ENCODE results near the gene MDFIC. TPM values are rescaled to one million over a fixed set of nuclear protein-coding genes. Genes with fewer than 3 reads are reported as not detected.

Gene MDFIC
- total and polyA plus RNA-seq, 2 experiments from 2014 or later: 3.0 to 5.2 TPM

DNA sequence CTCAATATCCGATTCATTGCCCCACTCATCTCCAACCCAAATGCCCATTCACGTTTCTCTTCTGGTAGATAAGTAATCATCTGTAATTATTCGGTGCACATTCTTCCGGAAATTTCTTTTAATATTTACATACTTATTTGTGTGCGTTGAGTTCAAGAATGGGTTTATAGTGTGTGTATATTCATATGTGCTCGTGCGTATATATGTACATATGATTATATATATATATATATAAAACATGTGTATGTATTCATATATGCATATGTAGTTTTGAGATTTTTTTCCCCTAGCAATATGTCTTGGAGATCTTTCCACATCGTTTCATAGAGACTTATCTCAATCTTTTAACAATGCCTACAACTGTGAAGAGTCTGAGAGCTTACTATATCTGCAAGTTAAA is 118.2 kb downstream of the MDFIC start:
- H3K9me3 Mint-ChIP-seq: no peaks in the 10 kb centered on the region
- Histone ChIP-seq H3K79me2 (replicated peaks; ENCODE audit: insufficient read depth) (no peaks in the 10 kb centered on the region), H2AFZ (no peak overlapping the region), H3K4me3 (no peak overlapping the region), H3K27ac (ENCODE audit: low read depth) (no peak overlapping the region), H3K4me2 (no peak overlapping the region), H4K20me1 (replicated peaks; ENCODE audit: insufficient read depth) (no peaks in the 10 kb centered on the region), H3K27me3 (ENCODE audit: insufficient read depth) (no peaks in the 10 kb centered on the region), H3K36me3 (ENCODE audit: insufficient read depth) (no peaks in the 10 kb centered on the region), H3K4me1 (ENCODE audit: insufficient read depth) (no peaks in the 10 kb centered on the region), H3K9me2 (ENCODE audit: insufficient read depth) (0 out of 2 replicates have a peak, but pooled peaks cover 3% of the 10 kb centered on the region), H3F3A (replicated peaks; ENCODE audit: low read depth) (no peaks in the 10 kb centered on the region)
- no peaks in the 10 kb centered on the region for H3K4me1 Mint-ChIP-seq
- ATAC-seq (no peak), DNase-seq (ENCODE audit: low spot score) (no peak)
- H3K4me3 Mint-ChIP-seq: no peak overlapping the region
- no peak overlapping the region for H3K27ac Mint-ChIP-seq
- H3K36me3 Mint-ChIP-seq (ENCODE audit: low read depth): no peaks in the 10 kb centered on the region
- H3K27me3 Mint-ChIP-seq (ENCODE audit: insufficient read depth, low read depth, poor library complexity): no peaks in the 10 kb centered on the region
- TF ChIP-seq, protein P1, sequence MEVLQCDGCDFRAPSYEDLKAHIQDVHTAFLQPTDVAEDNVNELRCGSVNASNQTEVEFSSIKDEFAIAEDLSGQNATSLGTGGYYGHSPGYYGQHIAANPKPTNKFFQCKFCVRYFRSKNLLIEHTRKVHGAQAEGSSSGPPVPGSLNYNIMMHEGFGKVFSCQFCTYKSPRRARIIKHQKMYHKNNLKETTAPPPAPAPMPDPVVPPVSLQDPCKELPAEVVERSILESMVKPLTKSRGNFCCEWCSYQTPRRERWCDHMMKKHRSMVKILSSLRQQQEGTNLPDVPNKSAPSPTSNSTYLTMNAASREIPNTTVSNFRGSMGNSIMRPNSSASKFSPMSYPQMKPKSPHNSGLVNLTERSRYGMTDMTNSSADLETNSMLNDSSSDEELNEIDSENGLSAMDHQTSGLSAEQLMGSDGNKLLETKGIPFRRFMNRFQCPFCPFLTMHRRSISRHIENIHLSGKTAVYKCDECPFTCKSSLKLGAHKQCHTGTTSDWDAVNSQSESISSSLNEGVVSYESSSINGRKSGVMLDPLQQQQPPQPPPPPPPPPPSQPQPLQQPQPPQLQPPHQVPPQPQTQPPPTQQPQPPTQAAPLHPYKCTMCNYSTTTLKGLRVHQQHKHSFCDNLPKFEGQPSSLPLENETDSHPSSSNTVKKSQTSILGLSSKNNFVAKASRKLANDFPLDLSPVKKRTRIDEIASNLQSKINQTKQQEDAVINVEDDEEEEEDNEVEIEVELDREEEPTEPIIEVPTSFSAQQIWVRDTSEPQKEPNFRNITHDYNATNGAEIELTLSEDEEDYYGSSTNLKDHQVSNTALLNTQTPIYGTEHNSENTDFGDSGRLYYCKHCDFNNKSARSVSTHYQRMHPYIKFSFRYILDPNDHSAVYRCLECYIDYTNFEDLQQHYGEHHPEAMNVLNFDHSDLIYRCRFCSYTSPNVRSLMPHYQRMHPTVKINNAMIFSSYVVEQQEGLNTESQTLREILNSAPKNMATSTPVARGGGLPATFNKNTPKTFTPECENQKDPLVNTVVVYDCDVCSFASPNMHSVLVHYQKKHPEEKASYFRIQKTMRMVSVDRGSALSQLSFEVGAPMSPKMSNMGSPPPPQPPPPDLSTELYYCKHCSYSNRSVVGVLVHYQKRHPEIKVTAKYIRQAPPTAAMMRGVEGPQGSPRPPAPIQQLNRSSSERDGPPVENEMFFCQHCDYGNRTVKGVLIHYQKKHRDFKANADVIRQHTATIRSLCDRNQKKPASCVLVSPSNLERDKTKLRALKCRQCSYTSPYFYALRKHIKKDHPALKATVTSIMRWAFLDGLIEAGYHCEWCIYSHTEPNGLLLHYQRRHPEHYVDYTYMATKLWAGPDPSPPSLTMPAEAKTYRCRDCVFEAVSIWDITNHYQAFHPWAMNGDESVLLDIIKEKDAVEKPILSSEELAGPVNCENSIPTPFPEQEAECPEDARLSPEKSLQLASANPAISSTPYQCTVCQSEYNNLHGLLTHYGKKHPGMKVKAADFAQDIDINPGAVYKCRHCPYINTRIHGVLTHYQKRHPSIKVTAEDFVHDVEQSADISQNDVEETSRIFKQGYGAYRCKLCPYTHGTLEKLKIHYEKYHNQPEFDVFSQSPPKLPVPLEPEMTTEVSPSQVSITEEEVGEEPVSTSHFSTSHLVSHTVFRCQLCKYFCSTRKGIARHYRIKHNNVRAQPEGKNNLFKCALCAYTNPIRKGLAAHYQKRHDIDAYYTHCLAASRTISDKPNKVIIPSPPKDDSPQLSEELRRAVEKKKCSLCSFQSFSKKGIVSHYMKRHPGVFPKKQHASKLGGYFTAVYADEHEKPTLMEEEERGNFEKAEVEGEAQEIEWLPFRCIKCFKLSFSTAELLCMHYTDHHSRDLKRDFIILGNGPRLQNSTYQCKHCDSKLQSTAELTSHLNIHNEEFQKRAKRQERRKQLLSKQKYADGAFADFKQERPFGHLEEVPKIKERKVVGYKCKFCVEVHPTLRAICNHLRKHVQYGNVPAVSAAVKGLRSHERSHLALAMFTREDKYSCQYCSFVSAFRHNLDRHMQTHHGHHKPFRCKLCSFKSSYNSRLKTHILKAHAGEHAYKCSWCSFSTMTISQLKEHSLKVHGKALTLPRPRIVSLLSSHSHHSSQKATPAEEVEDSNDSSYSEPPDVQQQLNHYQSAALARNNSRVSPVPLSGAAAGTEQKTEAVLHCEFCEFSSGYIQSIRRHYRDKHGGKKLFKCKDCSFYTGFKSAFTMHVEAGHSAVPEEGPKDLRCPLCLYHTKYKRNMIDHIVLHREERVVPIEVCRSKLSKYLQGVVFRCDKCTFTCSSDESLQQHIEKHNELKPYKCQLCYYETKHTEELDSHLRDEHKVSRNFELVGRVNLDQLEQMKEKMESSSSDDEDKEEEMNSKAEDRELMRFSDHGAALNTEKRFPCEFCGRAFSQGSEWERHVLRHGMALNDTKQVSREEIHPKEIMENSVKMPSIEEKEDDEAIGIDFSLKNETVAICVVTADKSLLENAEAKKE (CRISPR knock-in tag; IDR thresholded peaks at IDR 0.05): no peak
- no peak for TF ChIP-seq ZNF331 (CRISPR knock-in tag; IDR thresholded peaks at IDR 0.05; ENCODE audit: low read depth)
- no peak for TF ChIP-seq STAT1 (IDR thresholded peaks at IDR 0.05; ENCODE audit: unreplicated experiment)
- no peak for TF ChIP-seq EZH2phosphoT487 (IDR thresholded peaks at IDR 0.05; ENCODE audit: unreplicated experiment)
- TF ChIP-seq CTCF (conservative IDR thresholded peaks at IDR 0.05; ENCODE audit: low read depth in 2 of 2): no peak
- TF ChIP-seq CREB1 (CRISPR knock-in tag; IDR thresholded peaks at IDR 0.05; ENCODE audit: low read depth): no peak
- no peak for TF ChIP-seq POLR2AphosphoS5 (IDR thresholded peaks at IDR 0.05; ENCODE audit: low read depth)
- no peak for TF ChIP-seq ETS1 (IDR thresholded peaks at IDR 0.05)
- TF ChIP-seq, protein P2, sequence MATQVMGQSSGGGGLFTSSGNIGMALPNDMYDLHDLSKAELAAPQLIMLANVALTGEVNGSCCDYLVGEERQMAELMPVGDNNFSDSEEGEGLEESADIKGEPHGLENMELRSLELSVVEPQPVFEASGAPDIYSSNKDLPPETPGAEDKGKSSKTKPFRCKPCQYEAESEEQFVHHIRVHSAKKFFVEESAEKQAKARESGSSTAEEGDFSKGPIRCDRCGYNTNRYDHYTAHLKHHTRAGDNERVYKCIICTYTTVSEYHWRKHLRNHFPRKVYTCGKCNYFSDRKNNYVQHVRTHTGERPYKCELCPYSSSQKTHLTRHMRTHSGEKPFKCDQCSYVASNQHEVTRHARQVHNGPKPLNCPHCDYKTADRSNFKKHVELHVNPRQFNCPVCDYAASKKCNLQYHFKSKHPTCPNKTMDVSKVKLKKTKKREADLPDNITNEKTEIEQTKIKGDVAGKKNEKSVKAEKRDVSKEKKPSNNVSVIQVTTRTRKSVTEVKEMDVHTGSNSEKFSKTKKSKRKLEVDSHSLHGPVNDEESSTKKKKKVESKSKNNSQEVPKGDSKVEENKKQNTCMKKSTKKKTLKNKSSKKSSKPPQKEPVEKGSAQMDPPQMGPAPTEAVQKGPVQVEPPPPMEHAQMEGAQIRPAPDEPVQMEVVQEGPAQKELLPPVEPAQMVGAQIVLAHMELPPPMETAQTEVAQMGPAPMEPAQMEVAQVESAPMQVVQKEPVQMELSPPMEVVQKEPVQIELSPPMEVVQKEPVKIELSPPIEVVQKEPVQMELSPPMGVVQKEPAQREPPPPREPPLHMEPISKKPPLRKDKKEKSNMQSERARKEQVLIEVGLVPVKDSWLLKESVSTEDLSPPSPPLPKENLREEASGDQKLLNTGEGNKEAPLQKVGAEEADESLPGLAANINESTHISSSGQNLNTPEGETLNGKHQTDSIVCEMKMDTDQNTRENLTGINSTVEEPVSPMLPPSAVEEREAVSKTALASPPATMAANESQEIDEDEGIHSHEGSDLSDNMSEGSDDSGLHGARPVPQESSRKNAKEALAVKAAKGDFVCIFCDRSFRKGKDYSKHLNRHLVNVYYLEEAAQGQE (IDR thresholded peaks at IDR 0.05; ENCODE audit: unreplicated experiment): no peak
